Breast epithelium (tissue), 4 donors: ENCODE results near the gene CREB3L2. TPM values are rescaled to one million over a fixed set of nuclear protein-coding genes. Genes with fewer than 3 reads are reported as not detected.
"Not testable (repeated sequence)": the region's sequence is repeated elsewhere in the genome, so short reads cannot be mapped to it uniquely, and the experiment has no call there.

Source experiments
- DNase-seq, 2 donors: peaks; one replicate each; pipeline ENCODE4 v3.0.0-alpha.2; 2019; ENCODE audit warnings: low spot score in 2 of 2
- H3K27ac ChIP-seq, 2 donors: fragments of 200-600 bp; sonication (generic) in 1 of 2; one replicate each; pipeline ENCODE4 v1.5.1; 2016 to 2019; ENCODE audit warnings: mild to moderate bottlenecking in 1 of 2
- H3K27me3 ChIP-seq, 2 donors: fragments of 200-600 bp; sonication (generic) in 1 of 2; one replicate each; pipeline versions ENCODE4 v1.5.1 to v1.6.0; 2017 to 2019; ENCODE audit warnings: control low read depth in 1 of 2, mild to moderate bottlenecking in 1 of 2
- H3K36me3 ChIP-seq: fragments of 200-600 bp; one replicate; pipeline ENCODE4 v1.5.1; 2019
- H3K4me1 ChIP-seq, 2 donors: fragments of 200-600 bp; sonication (generic); one replicate each; pipeline ENCODE4 v1.5.1; 2016 to 2019; ENCODE audit warnings: control low read depth in 1 of 2
- H3K4me3 ChIP-seq, 3 donors: fragments of 200-600 bp; sonication (generic); 1 replicate in 2 of 3; 2 replicates in 1 of 3; pipeline ENCODE4 v1.5.1; 2016 to 2019; ENCODE audit warnings: mild to moderate bottlenecking in 3 of 3, moderate library complexity in 2 of 3
- H3K9me3 ChIP-seq, 2 donors: fragments of 200-600 bp; sonication (generic) in 1 of 2; one replicate each; pipeline ENCODE4 v1.5.1; 2016 to 2019; ENCODE audit warnings: control low read depth in 1 of 2
- CTCF ChIP-seq, 3 donors: fragments of 450-650 bp; IDR thresholded peaks; one replicate each; pipeline ENCODE4 v1.5.1; 2016 to 2017; ENCODE audit warnings: antibody characterized with exemption in 3 of 3, mild to moderate bottlenecking in 3 of 3, moderate library complexity in 3 of 3
- POLR2A ChIP-seq: fragments of 450-650 bp; IDR thresholded peaks from one replicate; pipeline ENCODE4 v1.6.1; 2016; ENCODE audit warnings: antibody characterized with exemption, mild to moderate bottlenecking, moderate library complexity
- POLR2AphosphoS5 ChIP-seq, 3 donors: sonication (generic); formaldehyde crosslinking; IDR thresholded peaks; one replicate each; pipeline ENCODE4 v1.6.1; 2017; ENCODE audit warnings: antibody characterized with exemption in 3 of 3
- intact Hi-C: fragments of 100-400 bp; cut with DNase I; formaldehyde crosslinking; loops from one replicate; pipeline ENCODE4 v1.15.1; 2023; ENCODE audit warnings: low total_unique reads
- total RNA-seq, 3 donors: library from RNA; depleted of rRNA; stranded (reverse); fragments of >200 nt; gene quantifications; one replicate each; pipeline ENCODE4 v1.1.0, GENCODE V29; 2016

Gene CREB3L2
- total RNA-seq, 3 donors from 2014 or later = 23.0 to 46.5 (median 40.5) TPM

- peaks cover 31 to 62% of the 10 kb centered on the region in 2 donors for H3K4me1 ChIP-seq
- H3K27me3 ChIP-seq = no peaks in the 10 kb centered on the region
- no peak for TF ChIP-seq POLR2A
- no peak for TF ChIP-seq CTCF (IDR thresholded peaks at IDR 0.05)
- TF ChIP-seq POLR2AphosphoS5 (IDR thresholded peaks at IDR 0.05) = no peak
- no peak for DNase-seq
- no peaks in the 10 kb centered on the region for H3K36me3 ChIP-seq
- H3K27ac ChIP-seq = peak overlapping the region; percentile 83 to 92
- no peak overlapping the region for H3K4me3 ChIP-seq
- H3K9me3 ChIP-seq = no peaks in the 10 kb centered on the region
- intact Hi-C loops = no loop called here
Observed at GRCh38 chr7:137985253-137985896, 16.5 kb downstream of the CREB3L2 start.

GRCh38 chr7:137984181-137985041, 17.5 kb downstream of the CREB3L2 start:
- TF ChIP-seq POLR2AphosphoS5 (IDR thresholded peaks at IDR 0.05) (no peak), POLR2A (no peak), CTCF (IDR thresholded peaks at IDR 0.05) (no peak)
- H3K36me3 ChIP-seq = no peaks in the 10 kb centered on the region
- DNase-seq = no peak
- intact Hi-C loops = no loop called here
- H3K27ac ChIP-seq = peak overlapping the region; percentile 83 to 92
- peaks cover 37 to 64% of the 10 kb centered on the region in 2 donors for H3K4me1 ChIP-seq
- H3K27me3 ChIP-seq = no peaks in the 10 kb centered on the region
- H3K4me3 ChIP-seq = no peak overlapping the region
- H3K9me3 ChIP-seq = no peaks in the 10 kb centered on the region

GRCh38 chr7:137983323-137984008, 18.4 kb downstream of the CREB3L2 start:
- peaks cover 37 to 60% of the 10 kb centered on the region in 2 donors for H3K4me1 ChIP-seq
- intact Hi-C loops = no loop called here
- peak overlapping the region in 1 of 3 donors; percentile 6 for H3K4me3 ChIP-seq

GRCh38 chr7:137982394-137982793, 19.5 kb downstream of the CREB3L2 start:
- Histone ChIP-seq H3K27ac (peak overlapping the region; percentile 83 to 86), H3K4me1 (peaks cover 37 to 49% of the 10 kb centered on the region in 2 donors)
- H3K9me3 ChIP-seq, H3K36me3 ChIP-seq, H3K4me3 ChIP-seq, DNase-seq, H3K27me3 ChIP-seq, intact Hi-C loops: not testable (repeated sequence)

More at GRCh38 chr7:137983323-137984008, 18.4 kb downstream of the CREB3L2 start:
- Histone ChIP-seq H3K36me3 (no peaks in the 10 kb centered on the region), H3K27ac (peak overlapping the region; percentile 83 to 86), H3K9me3 (no peaks in the 10 kb centered on the region), H3K27me3 (no peaks in the 10 kb centered on the region)
- TF ChIP-seq POLR2A (no peak), POLR2AphosphoS5 (IDR thresholded peaks at IDR 0.05) (no peak), CTCF (IDR thresholded peaks at IDR 0.05) (no peak)
- no peak for DNase-seq

- H3K27ac ChIP-seq = peak overlapping the region; percentile 83 to 90
- H3K9me3 ChIP-seq = no peaks in the 10 kb centered on the region
- DNase-seq = no peak
- H3K27me3 ChIP-seq = no peaks in the 10 kb centered on the region
- H3K4me1 ChIP-seq = peaks cover 32 to 42% of the 10 kb centered on the region in 2 donors
- TF ChIP-seq POLR2AphosphoS5 (IDR thresholded peaks at IDR 0.05) (no peak), POLR2A (no peak), CTCF (IDR thresholded peaks at IDR 0.05) (no peak)
- H3K36me3 ChIP-seq = no peaks in the 10 kb centered on the region
- intact Hi-C loops = no loop called here
- H3K4me3 ChIP-seq = no peak overlapping the region
Observed at GRCh38 chr7:137981668-137982067, 20.2 kb downstream of the CREB3L2 start.
